WI38 (cell line): Measurements from ENCODE around the gene ZNF19.

ENCODE experiments used
- H3K4me3 ChIP-seq: 2 replicates; pipeline ENCODE4 v1.5.1; 2011; ENCODE audit warnings: low read depth, mild to moderate bottlenecking, control low read depth, low read length
- CTCF ChIP-seq: IDR thresholded peaks from 2 replicates; pipeline ENCODE4 v1.5.1; 2012; ENCODE audit warnings: low read depth, mild to moderate bottlenecking, control low read depth, low read length

Gene ZNF19

GRCh38 chr16:71501547-71501946 is 12.4 kb upstream of the ZNF19 start:
- no peak for TF ChIP-seq CTCF
- no peak overlapping the region for H3K4me3 ChIP-seq

- no peak for TF ChIP-seq CTCF
- H3K4me3 ChIP-seq: no peak overlapping the region
Measured at GRCh38 chr16:71500964-71501363, 11.8 kb upstream of the ZNF19 start.

GRCh38 chr16:71499775-71500364 is 10.7 kb upstream of the ZNF19 start:
- H3K4me3 ChIP-seq: no peak overlapping the region
- TF ChIP-seq CTCF: peak; percentile 50

- no peak for TF ChIP-seq CTCF
- no peak overlapping the region for H3K4me3 ChIP-seq
Measured at GRCh38 chr16:71498031-71498430, 8.9 kb upstream of the ZNF19 start.

GRCh38 chr16:71493213-71493612 is 4.1 kb upstream of the ZNF19 start:
- no peak for TF ChIP-seq CTCF
- H3K4me3 ChIP-seq: no peak overlapping the region

GRCh38 chr16:71492786-71493185 is 3.7 kb upstream of the ZNF19 start:
- no peak overlapping the region for H3K4me3 ChIP-seq

GRCh38 chr16:71491054-71491453 is 1.9 kb upstream of the ZNF19 start:
- no peak overlapping the region for H3K4me3 ChIP-seq
- no peak for TF ChIP-seq CTCF

More at GRCh38 chr16:71492786-71493185, 3.7 kb upstream of the ZNF19 start:
- no peak for TF ChIP-seq CTCF
